ENCODE data around the gene NANP.

The NANP gene

GRCh38 chr20:25570148-25570530 lies 53.7 kb downstream of the NANP start:
- H3K36me3 ChIP-seq (ENCODE audit: control insufficient read depth in 1 of 2, insufficient read depth in 2 of 2, low read length in 2 of 2) = peaks cover 0 to 2% of the 10 kb centered on the region in 2 experiments
- H3K27me3 ChIP-seq (ENCODE audit: insufficient read depth, low read length) = no peaks in the 10 kb centered on the region
- H3K79me2 ChIP-seq (ENCODE audit: control insufficient read depth, insufficient read depth, low read length, poor library complexity) = peaks cover 3% of the 10 kb centered on the region
- no peak overlapping the region for H3K4me3 ChIP-seq (ENCODE audit: low read depth, low read length)
- H3K9ac ChIP-seq (ENCODE audit: low read length) = no peak overlapping the region
- no CpG with 5 or more reads among the region's 7 CpGs for WGBS (ENCODE audit: extremely low coverage, insufficient coverage, insufficient read length)
- no peak overlapping the region for H2BK120ac ChIP-seq (ENCODE audit: insufficient read depth, low read length, poor library complexity)
- H4K12ac ChIP-seq (ENCODE audit: low read depth, low read length) = no peak overlapping the region
- no peak overlapping the region for H3K18ac ChIP-seq (ENCODE audit: low read length)
- H3K14ac ChIP-seq (ENCODE audit: low read length) = no peak overlapping the region
- DNase-seq = no peak
- H2AFZ ChIP-seq (ENCODE audit: insufficient read depth, low read length, poor library complexity) = no peak overlapping the region
- H3K79me1 ChIP-seq (ENCODE audit: low read length) = no peaks in the 10 kb centered on the region
- H3K4me1 ChIP-seq (ENCODE audit: control insufficient read depth in 1 of 2, insufficient read depth in 2 of 2, low read length in 2 of 2) = peaks cover 3 to 10% of the 10 kb centered on the region in 2 experiments
- no peak overlapping the region for H4K91ac ChIP-seq (ENCODE audit: low read depth, low read length)
- H3K4me2 ChIP-seq (ENCODE audit: low read length) = no peak overlapping the region
- H3K9me3 ChIP-seq (ENCODE audit: insufficient read depth, low read depth, low read length) = peaks cover 2% of the 10 kb centered on the region
- H2BK5ac ChIP-seq (ENCODE audit: low read depth, low read length, poor library complexity) = no peak overlapping the region
- no peak overlapping the region for H3K4ac ChIP-seq (ENCODE audit: low read depth, low read length)
- H3K27ac ChIP-seq (ENCODE audit: low read depth, low read length) = no peak overlapping the region
- H3K23ac ChIP-seq (ENCODE audit: low read length) = no peak overlapping the region
- H2BK12ac ChIP-seq (ENCODE audit: low read length) = no peak overlapping the region
- no peak overlapping the region for H4K8ac ChIP-seq (ENCODE audit: low read depth, low read length)
- no peak overlapping the region for H2AK5ac ChIP-seq (ENCODE audit: low read length)

- Histone ChIP-seq H3K9me3 (ENCODE audit: insufficient read depth, low read depth, low read length) (peaks cover 2% of the 10 kb centered on the region), H3K79me1 (ENCODE audit: low read length) (no peaks in the 10 kb centered on the region), H3K23ac (ENCODE audit: low read length) (no peak overlapping the region), H3K27ac (ENCODE audit: low read depth, low read length) (no peak overlapping the region), H2AFZ (ENCODE audit: insufficient read depth, low read length, poor library complexity) (no peak overlapping the region), H2BK5ac (ENCODE audit: low read depth, low read length, poor library complexity) (no peak overlapping the region), H2BK120ac (ENCODE audit: insufficient read depth, low read length, poor library complexity) (no peak overlapping the region), H3K4ac (ENCODE audit: low read depth, low read length) (no peak overlapping the region), H3K4me1 (ENCODE audit: control insufficient read depth in 1 of 2, insufficient read depth in 2 of 2, low read length in 2 of 2) (peaks cover 3 to 7% of the 10 kb centered on the region in 2 experiments), H3K79me2 (ENCODE audit: control insufficient read depth, insufficient read depth, low read length, poor library complexity) (peaks cover 4% of the 10 kb centered on the region), H4K91ac (ENCODE audit: low read depth, low read length) (no peak overlapping the region), H3K36me3 (ENCODE audit: control insufficient read depth in 1 of 2, insufficient read depth in 2 of 2, low read length in 2 of 2) (no peaks in the 10 kb centered on the region), H3K18ac (ENCODE audit: low read length) (no peak overlapping the region), H4K8ac (ENCODE audit: low read depth, low read length) (no peak overlapping the region), H3K27me3 (ENCODE audit: insufficient read depth, low read length) (no peaks in the 10 kb centered on the region), H3K14ac (ENCODE audit: low read length) (no peak overlapping the region), H3K4me2 (ENCODE audit: low read length) (no peak overlapping the region), H3K9ac (ENCODE audit: low read length) (no peak overlapping the region), H2AK5ac (ENCODE audit: low read length) (no peak overlapping the region), H3K4me3 (ENCODE audit: low read depth, low read length) (no peak overlapping the region), H2BK12ac (ENCODE audit: low read length) (no peak overlapping the region), H4K12ac (ENCODE audit: low read depth, low read length) (no peak overlapping the region)
- DNase-seq = no peak
- WGBS (ENCODE audit: extremely low coverage, insufficient coverage, insufficient read length) = no CpG with 5 or more reads among the region's 2 CpGs
Measured at GRCh38 chr20:25567286-25567685, 56.5 kb downstream of the NANP start.

- H3K14ac ChIP-seq (ENCODE audit: low read length) = no peak overlapping the region
- H4K8ac ChIP-seq (ENCODE audit: low read depth, low read length) = no peak overlapping the region
- H3K36me3 ChIP-seq (ENCODE audit: control insufficient read depth in 1 of 2, insufficient read depth in 2 of 2, low read length in 2 of 2) = no peaks in the 10 kb centered on the region
- no peak overlapping the region for H3K23ac ChIP-seq (ENCODE audit: low read length)
- H2BK5ac ChIP-seq (ENCODE audit: low read depth, low read length, poor library complexity) = no peak overlapping the region
- no peak overlapping the region for H3K18ac ChIP-seq (ENCODE audit: low read length)
- H4K91ac ChIP-seq (ENCODE audit: low read depth, low read length) = no peak overlapping the region
- no peaks in the 10 kb centered on the region for H3K79me1 ChIP-seq (ENCODE audit: low read length)
- no peak overlapping the region for H3K4me2 ChIP-seq (ENCODE audit: low read length)
- no peak overlapping the region for H3K4ac ChIP-seq (ENCODE audit: low read depth, low read length)
- no peak for DNase-seq
- H3K4me3 ChIP-seq (ENCODE audit: low read depth, low read length) = no peak overlapping the region
- H2BK120ac ChIP-seq (ENCODE audit: insufficient read depth, low read length, poor library complexity) = no peak overlapping the region
- no peak overlapping the region for H2BK12ac ChIP-seq (ENCODE audit: low read length)
- H3K4me1 ChIP-seq (ENCODE audit: control insufficient read depth in 1 of 2, insufficient read depth in 2 of 2, low read length in 2 of 2) = peaks cover 3 to 6% of the 10 kb centered on the region in 2 experiments
- no peaks in the 10 kb centered on the region for H3K27me3 ChIP-seq (ENCODE audit: insufficient read depth, low read length)
- no peak overlapping the region for H4K12ac ChIP-seq (ENCODE audit: low read depth, low read length)
- H3K27ac ChIP-seq (ENCODE audit: low read depth, low read length) = no peak overlapping the region
- no peak overlapping the region for H2AK5ac ChIP-seq (ENCODE audit: low read length)
- peaks cover 4% of the 10 kb centered on the region for H3K79me2 ChIP-seq (ENCODE audit: control insufficient read depth, insufficient read depth, low read length, poor library complexity)
- peaks cover 2% of the 10 kb centered on the region for H3K9me3 ChIP-seq (ENCODE audit: insufficient read depth, low read depth, low read length)
- no peak overlapping the region for H2AFZ ChIP-seq (ENCODE audit: insufficient read depth, low read length, poor library complexity)
- no peak overlapping the region for H3K9ac ChIP-seq (ENCODE audit: low read length)
- WGBS (ENCODE audit: extremely low coverage, insufficient coverage, insufficient read length) = no CpG with 5 or more reads among the region's 2 CpGs
Measured at GRCh38 chr20:25566821-25567220, 57.0 kb downstream of the NANP start.

- Histone ChIP-seq H4K12ac (ENCODE audit: low read depth, low read length) (no peak overlapping the region), H3K36me3 (ENCODE audit: control insufficient read depth in 1 of 2, insufficient read depth in 2 of 2, low read length in 2 of 2) (no peaks in the 10 kb centered on the region), H3K9ac (ENCODE audit: low read length) (no peak overlapping the region), H3K23ac (ENCODE audit: low read length) (no peak overlapping the region), H3K9me3 (ENCODE audit: insufficient read depth, low read depth, low read length) (peaks cover 2% of the 10 kb centered on the region), H3K4me1 (ENCODE audit: control insufficient read depth in 1 of 2, insufficient read depth in 2 of 2, low read length in 2 of 2) (peaks cover 3 to 5% of the 10 kb centered on the region in 2 experiments), H2BK120ac (ENCODE audit: insufficient read depth, low read length, poor library complexity) (no peak overlapping the region), H2AK5ac (ENCODE audit: low read length) (no peak overlapping the region), H4K91ac (ENCODE audit: low read depth, low read length) (no peak overlapping the region), H3K79me2 (ENCODE audit: control insufficient read depth, insufficient read depth, low read length, poor library complexity) (peaks cover 4% of the 10 kb centered on the region), H3K4me2 (ENCODE audit: low read length) (no peak overlapping the region), H3K27ac (ENCODE audit: low read depth, low read length) (no peak overlapping the region), H3K14ac (ENCODE audit: low read length) (no peak overlapping the region), H3K18ac (ENCODE audit: low read length) (no peak overlapping the region), H4K8ac (ENCODE audit: low read depth, low read length) (no peak overlapping the region), H3K27me3 (ENCODE audit: insufficient read depth, low read length) (no peaks in the 10 kb centered on the region), H3K4me3 (ENCODE audit: low read depth, low read length) (no peak overlapping the region), H2BK5ac (ENCODE audit: low read depth, low read length, poor library complexity) (no peak overlapping the region), H2BK12ac (ENCODE audit: low read length) (no peak overlapping the region), H2AFZ (ENCODE audit: insufficient read depth, low read length, poor library complexity) (no peak overlapping the region), H3K4ac (ENCODE audit: low read depth, low read length) (no peak overlapping the region), H3K79me1 (ENCODE audit: low read length) (no peaks in the 10 kb centered on the region)
- WGBS (ENCODE audit: extremely low coverage, insufficient coverage, insufficient read length) = no CpG with 5 or more reads among the region's 6 CpGs
- no peak for DNase-seq
Measured at GRCh38 chr20:25565578-25566157, 58.1 kb downstream of the NANP start.
